WTC11 (cell line): ENCODE results near the gene PCDHGA1. TPM values are rescaled to one million over a fixed set of nuclear protein-coding genes. Genes with fewer than 3 reads are reported as not detected.

Experiments used
- ATAC-seq: fragments of 200-7000 bp; cut with Tn5 transposase; 2 replicates; pipeline ENCODE4 v1.10.0; 2021; ENCODE audit warnings: mild to moderate bottlenecking, moderate library complexity
- CTCF ChIA-PET: fragments of 300-600 bp; sonication (Branson Sonifier 250); formaldehyde crosslinking; loops from one replicate; lab custom pipeline; 2021; ENCODE audit warnings: antibody characterized with exemption; lab: Charles Lee
- POLR2A ChIA-PET: fragments of 350-600 bp; sonication (Branson Sonifier 250); formaldehyde crosslinking; loops from one replicate; lab custom pipeline; 2021; ENCODE audit warnings: antibody characterized with exemption; lab: Charles Lee
- DNase-seq: peaks from one replicate; pipeline ENCODE4 v3.0.0; 2021; ENCODE audit warnings: low spot score
- H3K27ac Mint-ChIP-seq: 2 replicates; pipeline ENCODE4 v1.8.0; 2021; ENCODE audit warnings: mixed read lengths
- H3K27me3 Mint-ChIP-seq: 2 replicates; pipeline ENCODE4 v1.8.0; 2021; ENCODE audit warnings: low read depth, mild to moderate bottlenecking, moderate library complexity, mixed read lengths
- H3K36me3 Mint-ChIP-seq: 2 replicates; pipeline ENCODE4 v1.8.0; 2021; ENCODE audit warnings: mixed read lengths
- H3K4me1 Mint-ChIP-seq: 2 replicates; pipeline ENCODE4 v1.8.0; 2022; ENCODE audit warnings: mixed read lengths
- H3K4me3 Mint-ChIP-seq: 2 replicates; pipeline ENCODE4 v1.8.0; 2021; ENCODE audit warnings: mild to moderate bottlenecking, moderate library complexity, mixed read lengths
- H3K9me3 Mint-ChIP-seq: 2 replicates; pipeline ENCODE4 v1.8.0; 2021; ENCODE audit warnings: mixed read lengths
- ATF3 ChIP-seq: sonication (generic); formaldehyde crosslinking; conservative IDR thresholded peaks from 2 replicates; pipeline ENCODE4 v1.8.1; 2022; ENCODE audit warnings: mild to moderate bottlenecking, missing genetic modification reagents
- CREB1 ChIP-seq: sonication (generic); formaldehyde crosslinking; IDR thresholded peaks from 2 replicates; pipeline ENCODE4 v1.8.0; 2023; ENCODE audit warnings: mild to moderate bottlenecking, missing genetic modification reagents
- E2F4 ChIP-seq: sonication (generic); formaldehyde crosslinking; IDR thresholded peaks from 2 replicates; pipeline ENCODE4 v1.8.1; 2022; ENCODE audit warnings: low read depth, mild to moderate bottlenecking, moderate library complexity, missing genetic modification reagents, borderline replicate concordance
- ESRRA ChIP-seq: sonication (generic); formaldehyde crosslinking; IDR thresholded peaks from 2 replicates; pipeline ENCODE4 v1.8.1; 2022; ENCODE audit warnings: mild to moderate bottlenecking, missing genetic modification reagents, borderline replicate concordance
- FOXK1 ChIP-seq: sonication (generic); formaldehyde crosslinking; IDR thresholded peaks from 2 replicates; pipeline ENCODE4 v1.8.0; 2022; ENCODE audit warnings: mild to moderate bottlenecking, moderate library complexity, missing genetic modification reagents
- KAT7 ChIP-seq: sonication (generic); formaldehyde crosslinking; IDR thresholded peaks from 2 replicates; pipeline ENCODE4 v1.8.1; 2023; ENCODE audit warnings: missing genetic modification reagents, mild to moderate bottlenecking, borderline replicate concordance
- MAX ChIP-seq: sonication (generic); formaldehyde crosslinking; IDR thresholded peaks from 2 replicates; pipeline ENCODE4 v1.8.0; 2022; ENCODE audit warnings: mild to moderate bottlenecking, missing genetic modification reagents
- MLX ChIP-seq: sonication (generic); formaldehyde crosslinking; IDR thresholded peaks from 2 replicates; pipeline ENCODE4 v1.8.1; 2023; ENCODE audit warnings: mild to moderate bottlenecking, missing genetic modification reagents, moderate library complexity
- NFE2L1 ChIP-seq: sonication (generic); formaldehyde crosslinking; IDR thresholded peaks from 2 replicates; pipeline ENCODE4 v1.8.1; 2023; ENCODE audit warnings: missing genetic modification reagents
- NFYB ChIP-seq: sonication (generic); formaldehyde crosslinking; conservative IDR thresholded peaks from 2 replicates; pipeline ENCODE4 v1.8.0; 2022; ENCODE audit warnings: low read depth, missing genetic modification reagents
- NR1H2 ChIP-seq: sonication (generic); formaldehyde crosslinking; IDR thresholded peaks from 2 replicates; pipeline ENCODE4 v1.9.0; 2021; ENCODE audit warnings: mild to moderate bottlenecking, moderate library complexity, missing genetic modification reagents
- NR3C1 ChIP-seq: sonication (generic); formaldehyde crosslinking; conservative IDR thresholded peaks from 2 replicates; pipeline ENCODE4 v1.8.1; 2023; ENCODE audit warnings: low read depth, mild to moderate bottlenecking, missing genetic modification reagents
- RELA ChIP-seq: sonication (generic); formaldehyde crosslinking; IDR thresholded peaks from 2 replicates; pipeline ENCODE4 v1.8.1; 2022; ENCODE audit warnings: missing genetic modification reagents, mild to moderate bottlenecking, borderline replicate concordance
- SMAD3 ChIP-seq: sonication (generic); formaldehyde crosslinking; IDR thresholded peaks from 2 replicates; pipeline ENCODE4 v1.8.0; 2022; ENCODE audit warnings: missing genetic modification reagents, mild to moderate bottlenecking, borderline replicate concordance
- SOX15 ChIP-seq: fragments of 250-450 bp; sonication (Bioruptor Pico); IDR thresholded peaks from 2 replicates; pipeline ENCODE4 v1.9.0; 2021; ENCODE audit warnings: mild to moderate bottlenecking
- TP53 ChIP-seq: sonication (generic); formaldehyde crosslinking; IDR thresholded peaks from 2 replicates; pipeline ENCODE4 v1.8.1; 2023; ENCODE audit warnings: mild to moderate bottlenecking, missing genetic modification reagents
- ZNF138 ChIP-seq: sonication (generic); formaldehyde crosslinking; conservative IDR thresholded peaks from 2 replicates; pipeline ENCODE4 v1.8.1; 2022; ENCODE audit warnings: mild to moderate bottlenecking, moderate library complexity, missing genetic modification reagents
- ZNF423 ChIP-seq: fragments of 250-450 bp; sonication (Bioruptor Pico); IDR thresholded peaks from 2 replicates; pipeline ENCODE4 v2.1.2; 2022; ENCODE audit warnings: mild to moderate bottlenecking, moderate library complexity
- ZNF532 ChIP-seq: fragments of 250-450 bp; sonication (Bioruptor Pico); IDR thresholded peaks from 2 replicates; pipeline ENCODE4 v1.9.0; 2021; ENCODE audit warnings: mild to moderate bottlenecking, borderline replicate concordance
- ZNF671 ChIP-seq: fragments of 250-450 bp; sonication (Bioruptor Pico); IDR thresholded peaks from 2 replicates; pipeline ENCODE4 v1.8.0; 2021; ENCODE audit warnings: mild to moderate bottlenecking
- total RNA-seq: library from RNA; stranded (reverse); gene quantifications from 3 replicates; pipeline ENCODE4 v1.2.3, GENCODE V29; 2021
- TF ChIP-seq, protein P1 (sequence below): sonication (generic); formaldehyde crosslinking; conservative IDR thresholded peaks from 2 replicates; pipeline ENCODE4 v1.8.1; 2023; ENCODE audit warnings: mild to moderate bottlenecking, low read depth, missing genetic modification reagents, moderate library complexity

Gene PCDHGA1
- total RNA-seq, 1 experiment from 2014 or later = 1.5 TPM

- no peak for TF ChIP-seq ZNF532
- TF ChIP-seq RELA = no peak
- no peak for TF ChIP-seq E2F4 (CRISPR knock-in tag)
- no peak for TF ChIP-seq MAX (CRISPR knock-in tag)
- no peak for TF ChIP-seq KAT7 (CRISPR knock-in tag)
- TF ChIP-seq SMAD3 (CRISPR knock-in tag) = no peak
- TF ChIP-seq MLX (CRISPR knock-in tag) = no peak
Measured at GRCh38 chr5:141521244-141521781, 191.0 kb downstream of the PCDHGA1 start (continued).

DNA sequence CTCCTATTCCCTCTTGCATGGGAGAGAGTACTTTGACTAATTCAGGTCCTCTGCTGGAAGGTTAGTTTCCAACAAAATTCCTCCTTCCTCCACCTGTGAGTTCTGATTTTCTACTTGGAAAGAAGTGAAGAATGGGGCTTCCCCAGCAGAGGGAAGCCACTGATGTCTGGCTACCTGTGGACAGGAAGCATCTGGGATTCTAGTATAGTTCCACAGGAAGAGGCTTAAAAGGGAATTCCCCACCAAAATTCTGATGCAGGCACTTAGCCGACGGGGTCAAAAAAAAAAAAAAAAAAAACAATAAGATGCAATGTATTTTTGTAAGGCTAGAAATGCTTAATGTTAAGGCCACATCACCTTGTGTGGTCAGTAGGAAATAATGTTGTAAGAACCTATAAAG lies 192.0 kb downstream of the PCDHGA1 start:
- Mint-ChIP-seq H3K36me3 (peaks cover 53% of the 10 kb centered on the region), H3K27ac (no peak overlapping the region), H3K9me3 (no peaks in the 10 kb centered on the region), H3K4me1 (peaks cover 23% of the 10 kb centered on the region)
- CTCF ChIA-PET = interaction anchor here (1.2 to 2.0 kb wide), 4 partner anchors 10 to 109 kb away, joined by 3 to 8 read pairs (median 6); partner anchors contain the start of gene PCDHGA10
- ATAC-seq = no peak
- TF ChIP-seq, protein P1, sequence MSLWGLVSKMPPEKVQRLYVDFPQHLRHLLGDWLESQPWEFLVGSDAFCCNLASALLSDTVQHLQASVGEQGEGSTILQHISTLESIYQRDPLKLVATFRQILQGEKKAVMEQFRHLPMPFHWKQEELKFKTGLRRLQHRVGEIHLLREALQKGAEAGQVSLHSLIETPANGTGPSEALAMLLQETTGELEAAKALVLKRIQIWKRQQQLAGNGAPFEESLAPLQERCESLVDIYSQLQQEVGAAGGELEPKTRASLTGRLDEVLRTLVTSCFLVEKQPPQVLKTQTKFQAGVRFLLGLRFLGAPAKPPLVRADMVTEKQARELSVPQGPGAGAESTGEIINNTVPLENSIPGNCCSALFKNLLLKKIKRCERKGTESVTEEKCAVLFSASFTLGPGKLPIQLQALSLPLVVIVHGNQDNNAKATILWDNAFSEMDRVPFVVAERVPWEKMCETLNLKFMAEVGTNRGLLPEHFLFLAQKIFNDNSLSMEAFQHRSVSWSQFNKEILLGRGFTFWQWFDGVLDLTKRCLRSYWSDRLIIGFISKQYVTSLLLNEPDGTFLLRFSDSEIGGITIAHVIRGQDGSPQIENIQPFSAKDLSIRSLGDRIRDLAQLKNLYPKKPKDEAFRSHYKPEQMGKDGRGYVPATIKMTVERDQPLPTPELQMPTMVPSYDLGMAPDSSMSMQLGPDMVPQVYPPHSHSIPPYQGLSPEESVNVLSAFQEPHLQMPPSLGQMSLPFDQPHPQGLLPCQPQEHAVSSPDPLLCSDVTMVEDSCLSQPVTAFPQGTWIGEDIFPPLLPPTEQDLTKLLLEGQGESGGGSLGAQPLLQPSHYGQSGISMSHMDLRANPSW (CRISPR knock-in tag) = no peak
- TF ChIP-seq ZNF138 (CRISPR knock-in tag) (no peak), NR1H2 (CRISPR knock-in tag) (no peak), FOXK1 (CRISPR knock-in tag) (no peak), TP53 (no peak), NFYB (CRISPR knock-in tag) (no peak), ATF3 (CRISPR knock-in tag) (no peak), ZNF423 (CRISPR knock-in tag) (no peak), NR3C1 (no peak), MLX (CRISPR knock-in tag) (no peak), NFE2L1 (CRISPR knock-in tag) (no peak), SOX15 (CRISPR knock-in tag) (no peak), CREB1 (no peak), KAT7 (CRISPR knock-in tag) (no peak), ZNF671 (CRISPR knock-in tag) (no peak), ESRRA (no peak)
- TF ChIP-seq, all 79 proteins: peak for 0
- POLR2A ChIA-PET = interaction anchor here (1.5 kb wide), 1 partner anchor 9 kb away, joined by 4 read pairs; no protein-coding TSS in a partner anchor
- Mint-ChIP-seq H3K27me3 (no peaks in the 10 kb centered on the region), H3K4me3 (no peak overlapping the region)
- no peak for DNase-seq
